Effector CD8-positive, alpha-beta T cell (primary cell): Measurements from ENCODE around the gene CSMD2.

Experiments used
- DNase-seq: peaks from one replicate; lab custom pipeline; 2025; lab: John Stamatoyannopoulos, UW

Gene CSMD2

DNA sequence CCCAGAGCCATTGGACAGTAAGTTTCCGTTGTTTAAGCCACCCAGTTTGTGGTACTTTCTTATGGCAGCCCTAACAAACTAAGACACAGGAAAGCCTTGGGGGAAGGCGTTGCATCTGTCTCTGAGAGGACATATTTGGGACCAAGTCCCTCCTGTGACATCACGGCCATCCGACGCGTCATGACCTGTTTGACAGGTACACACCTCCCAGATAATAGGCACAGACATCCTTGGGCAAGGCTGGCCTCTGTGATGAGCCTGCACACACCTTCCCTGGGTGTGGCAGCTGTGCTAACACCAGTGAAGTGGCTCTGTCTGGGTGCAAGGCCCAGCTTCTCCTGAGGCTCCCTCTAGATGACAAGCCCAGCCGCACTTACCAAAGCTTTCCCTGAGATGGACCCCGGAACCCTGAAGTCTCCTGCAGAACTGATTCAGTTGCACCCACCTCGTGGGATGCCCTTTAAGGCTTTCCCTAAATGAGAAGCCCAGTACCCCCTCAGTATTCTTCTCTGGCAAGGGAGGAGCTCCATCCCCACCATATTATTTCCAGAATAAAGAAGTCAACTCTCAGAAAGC lies 556.1 kb downstream of the CSMD2 start:
- DNase-seq: no peak

DNA sequence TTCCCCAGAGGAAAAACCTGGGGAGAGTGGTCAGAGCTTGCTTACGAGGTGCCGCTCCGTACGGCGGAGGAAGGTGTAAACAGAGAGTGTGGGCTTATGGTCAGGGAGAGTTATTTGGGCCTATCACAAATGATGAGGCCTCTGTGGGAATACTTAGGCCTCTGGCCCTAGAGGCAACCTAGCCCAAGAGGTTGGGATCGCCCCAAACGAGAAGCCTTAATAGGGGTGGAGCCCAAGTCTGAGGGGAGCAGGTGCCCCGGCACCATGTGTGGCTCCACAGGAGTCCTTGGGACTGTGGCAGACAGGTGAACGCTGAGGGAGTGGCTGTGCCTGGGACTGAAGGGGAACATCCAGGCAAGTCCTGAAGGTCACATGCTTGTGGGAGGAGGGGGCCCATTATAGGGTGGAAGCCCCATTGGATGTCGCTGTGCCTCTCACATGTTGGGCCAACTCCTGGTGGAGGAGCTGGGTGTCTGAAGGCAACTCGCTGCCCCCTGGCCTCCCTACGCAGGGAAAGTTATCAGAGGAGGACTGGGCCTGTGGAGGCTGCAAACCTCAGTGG lies 557.5 kb downstream of the CSMD2 start:
- no peak for DNase-seq

DNA sequence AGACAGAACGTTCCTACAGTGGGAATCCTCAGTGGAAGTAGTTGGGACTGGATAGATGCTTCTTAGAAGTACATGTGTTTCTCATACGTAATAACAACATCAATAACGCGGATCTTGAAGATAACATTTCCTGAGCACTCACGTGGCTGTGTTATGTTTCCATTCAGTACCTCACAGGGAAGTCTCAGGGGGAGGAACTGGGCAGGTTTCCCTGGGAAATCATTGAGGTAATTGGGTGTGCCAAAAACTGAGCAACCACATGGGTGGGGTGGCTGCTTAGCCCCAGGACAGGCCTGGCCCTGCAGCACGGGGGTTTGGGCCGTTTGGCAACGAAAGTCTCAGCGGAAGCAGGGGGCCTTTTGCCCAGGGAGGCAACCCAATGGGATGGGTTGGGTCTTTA lies 558.8 kb downstream of the CSMD2 start:
- no peak for DNase-seq

DNA sequence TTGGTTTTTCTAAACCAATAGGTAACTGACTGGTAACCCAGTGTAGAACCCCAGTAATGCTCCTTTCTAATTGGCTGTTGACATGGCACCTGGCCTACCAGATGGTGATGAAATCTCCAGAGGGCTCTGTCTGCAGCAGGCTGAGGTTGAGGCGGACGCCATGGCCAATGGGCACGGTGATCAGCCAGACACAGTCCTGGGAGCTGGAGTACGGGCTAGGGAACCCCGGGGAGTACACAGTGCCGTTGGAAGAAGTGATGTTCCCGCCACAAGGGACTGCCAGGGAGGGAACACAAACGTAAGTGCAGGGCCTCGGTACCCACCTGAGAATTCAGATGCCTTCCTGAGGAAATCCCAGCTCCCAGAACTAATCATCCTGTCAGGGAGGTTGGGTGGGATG lies 562.8 kb downstream of the CSMD2 start:
- no peak for DNase-seq

DNA sequence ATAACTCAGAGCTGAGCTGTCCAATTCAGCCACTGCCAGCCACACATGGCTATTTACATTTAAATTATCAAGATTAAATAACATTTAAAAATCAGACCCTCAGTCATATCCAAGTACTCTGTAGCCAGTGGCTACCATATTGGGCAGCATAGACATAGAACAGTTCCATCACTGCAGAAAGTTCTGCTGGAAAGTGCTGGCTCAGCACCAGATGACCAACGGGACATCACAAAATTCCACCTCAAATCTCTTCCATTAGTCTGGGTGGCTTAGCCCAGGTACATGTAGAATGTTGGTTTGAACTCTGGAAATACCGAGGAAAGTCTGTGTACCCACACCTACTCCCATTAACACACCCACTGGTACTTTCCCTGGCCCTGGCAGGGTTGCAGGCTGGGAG lies 563.3 kb downstream of the CSMD2 start:
- DNase-seq: no peak

DNA sequence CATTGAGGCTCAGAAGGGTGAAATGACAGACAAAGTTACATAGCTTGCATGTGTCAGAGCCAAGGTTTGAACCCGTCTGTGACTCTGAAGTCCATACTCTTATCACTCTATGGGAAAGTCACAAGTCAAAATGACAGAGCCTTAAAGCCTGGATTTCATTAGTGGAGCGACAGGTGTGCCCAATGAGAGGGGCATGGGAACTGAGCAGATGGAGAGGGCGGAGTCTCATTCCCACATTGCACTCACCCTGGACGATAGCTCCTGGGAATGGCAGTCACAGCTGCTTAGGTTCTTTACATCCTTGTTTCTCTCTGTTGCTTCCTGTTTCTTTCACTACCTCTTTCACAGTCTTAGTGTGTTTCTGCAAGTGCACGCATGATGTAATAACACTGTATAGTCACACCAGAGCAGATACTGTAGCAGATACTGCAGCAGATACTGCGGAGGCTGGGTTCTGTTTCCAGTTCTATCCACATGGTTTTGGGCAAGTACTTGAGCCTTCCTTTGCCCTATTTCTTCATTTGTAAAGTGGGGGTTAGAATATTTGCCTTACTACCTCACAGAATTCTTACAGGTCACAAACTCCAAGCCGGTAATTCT lies 565.4 kb downstream of the CSMD2 start:
- no peak for DNase-seq

DNA sequence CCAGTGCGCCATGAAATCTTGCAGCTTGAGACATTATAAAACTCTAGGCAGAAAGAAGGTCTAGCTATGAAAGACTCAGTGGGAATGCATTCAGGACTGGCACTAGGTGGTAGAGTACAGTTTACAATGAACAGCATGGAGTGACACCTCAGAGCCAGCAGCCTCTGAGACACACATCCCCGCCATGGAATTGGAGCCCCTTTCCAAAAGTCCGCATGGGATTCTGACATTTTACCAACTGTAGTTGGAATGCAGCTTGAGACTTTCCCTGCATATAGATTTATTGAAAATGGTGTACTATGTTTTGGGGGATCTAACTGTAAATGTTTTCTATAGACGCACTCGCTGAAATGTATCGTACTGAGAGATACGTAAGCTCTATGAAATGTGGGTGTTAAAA lies 576.3 kb downstream of the CSMD2 start:
- no peak for DNase-seq

DNA sequence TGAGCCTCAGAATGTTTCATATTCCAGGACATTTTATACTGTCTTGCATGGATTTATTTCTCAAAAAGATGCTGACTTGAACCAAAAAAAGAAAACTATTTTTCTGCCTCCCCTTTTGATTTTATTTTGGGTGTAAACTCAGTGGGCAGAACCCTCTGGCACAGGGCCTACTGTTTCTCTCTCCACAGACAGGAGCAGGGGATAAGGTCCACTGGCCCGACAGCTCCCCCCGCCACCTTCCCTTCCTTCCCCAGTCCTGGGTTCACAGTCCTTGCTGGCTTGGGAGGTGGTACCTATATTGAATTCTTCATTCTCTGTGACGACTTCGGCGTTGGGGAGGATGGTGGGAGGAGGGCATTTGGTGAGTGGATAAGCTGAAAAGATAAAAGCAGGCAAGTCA lies 578.2 kb downstream of the CSMD2 start:
- no peak for DNase-seq

DNA sequence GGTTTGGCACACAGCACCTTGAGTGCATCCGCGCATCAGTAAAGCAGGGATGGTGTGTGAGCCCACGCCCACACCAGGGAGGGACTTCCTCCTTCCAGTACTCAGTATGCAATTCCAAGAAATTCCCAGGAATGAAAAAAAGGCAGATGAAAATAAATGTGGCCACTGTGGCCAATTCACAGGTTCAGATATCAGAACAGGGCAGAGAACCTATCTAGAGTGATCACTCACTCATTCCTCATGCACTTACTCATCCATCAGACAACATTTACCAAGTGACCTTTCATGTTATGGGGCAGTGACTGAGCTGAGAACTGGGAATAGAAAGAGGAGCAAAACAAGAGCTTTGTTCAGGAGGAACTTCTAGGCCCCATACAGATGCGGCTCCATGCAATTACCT lies 578.9 kb downstream of the CSMD2 start:
- no peak for DNase-seq

DNA sequence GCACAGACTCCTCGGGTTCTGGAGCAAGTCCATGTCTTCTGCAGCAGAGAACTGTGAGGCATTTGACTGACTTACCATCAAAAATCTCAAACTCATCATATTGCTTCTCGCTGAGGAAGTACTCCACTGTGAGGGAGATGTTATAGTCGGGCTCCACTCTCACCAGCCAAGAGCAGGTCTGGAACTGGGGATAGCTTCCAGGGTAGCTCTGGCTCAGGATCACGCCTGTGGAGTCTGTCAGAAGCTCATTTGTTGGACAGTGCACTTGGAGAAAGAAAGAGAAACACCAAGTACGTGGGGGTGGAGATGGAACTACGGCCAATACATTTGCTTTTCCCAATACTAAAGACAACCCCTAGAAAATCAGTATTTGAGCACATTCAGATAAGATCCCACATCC lies 581.5 kb downstream of the CSMD2 start:
- no peak for DNase-seq

DNA sequence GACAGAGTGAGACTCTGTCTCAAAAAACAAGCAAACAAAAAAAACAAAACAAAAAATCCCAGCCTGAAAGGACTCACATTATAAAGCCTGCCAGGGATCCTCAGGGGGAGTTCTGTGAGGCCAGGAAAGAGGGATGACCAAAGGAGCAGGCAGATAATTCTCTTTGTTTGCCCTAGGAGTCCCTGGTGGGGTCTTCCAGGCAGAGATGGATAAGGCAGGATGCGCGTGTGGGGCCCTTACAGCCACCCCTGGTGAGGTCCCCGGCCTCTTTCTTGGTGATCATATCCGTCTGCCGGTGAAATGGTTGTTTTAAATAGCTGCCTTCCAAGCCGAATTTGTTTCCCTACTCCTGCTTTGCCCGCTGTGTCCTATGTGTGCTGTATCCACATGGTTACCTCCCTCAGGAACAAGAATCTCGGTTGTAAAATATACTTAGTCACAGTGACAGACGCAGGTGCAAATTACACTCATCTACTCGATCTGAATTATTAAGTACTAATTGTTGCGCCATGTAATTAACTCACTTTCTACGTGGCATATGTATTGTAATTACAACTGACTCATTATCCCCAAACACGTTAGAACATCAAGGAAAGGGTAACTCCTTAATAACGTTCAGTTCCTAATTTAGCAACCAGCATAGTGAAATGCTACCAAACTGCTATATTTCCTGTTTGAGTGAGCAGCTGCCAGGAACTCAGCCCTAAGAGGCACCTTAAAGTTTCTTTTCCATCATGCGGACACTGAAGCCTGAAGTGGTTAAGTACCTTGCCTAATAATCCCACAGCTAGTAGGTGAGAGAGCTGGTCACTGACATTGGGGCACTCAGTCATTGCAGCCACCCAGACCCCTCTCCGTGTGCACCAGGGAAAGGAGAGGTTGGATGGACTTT lies 586.2 kb downstream of the CSMD2 start:
- DNase-seq: no peak

DNA sequence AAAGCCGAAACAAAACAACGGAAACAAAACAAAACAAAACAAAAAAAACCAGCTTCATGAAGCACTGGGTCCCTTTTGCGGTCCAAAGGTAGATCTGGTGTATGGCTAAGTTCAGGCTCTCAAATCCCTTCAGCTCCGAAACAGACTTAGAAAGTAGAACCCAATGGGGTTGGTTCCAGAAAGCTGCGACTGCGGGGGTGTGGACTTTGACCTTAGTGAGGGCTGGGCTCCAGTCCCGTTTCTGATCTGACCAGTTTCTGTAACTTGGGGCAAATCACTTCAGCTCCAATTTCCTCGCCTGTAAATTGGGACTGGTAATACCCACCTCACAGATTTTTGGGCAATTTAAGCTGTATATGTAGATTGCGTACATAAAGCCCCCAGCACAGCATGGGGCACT lies 587.4 kb downstream of the CSMD2 start:
- DNase-seq: no peak

DNA sequence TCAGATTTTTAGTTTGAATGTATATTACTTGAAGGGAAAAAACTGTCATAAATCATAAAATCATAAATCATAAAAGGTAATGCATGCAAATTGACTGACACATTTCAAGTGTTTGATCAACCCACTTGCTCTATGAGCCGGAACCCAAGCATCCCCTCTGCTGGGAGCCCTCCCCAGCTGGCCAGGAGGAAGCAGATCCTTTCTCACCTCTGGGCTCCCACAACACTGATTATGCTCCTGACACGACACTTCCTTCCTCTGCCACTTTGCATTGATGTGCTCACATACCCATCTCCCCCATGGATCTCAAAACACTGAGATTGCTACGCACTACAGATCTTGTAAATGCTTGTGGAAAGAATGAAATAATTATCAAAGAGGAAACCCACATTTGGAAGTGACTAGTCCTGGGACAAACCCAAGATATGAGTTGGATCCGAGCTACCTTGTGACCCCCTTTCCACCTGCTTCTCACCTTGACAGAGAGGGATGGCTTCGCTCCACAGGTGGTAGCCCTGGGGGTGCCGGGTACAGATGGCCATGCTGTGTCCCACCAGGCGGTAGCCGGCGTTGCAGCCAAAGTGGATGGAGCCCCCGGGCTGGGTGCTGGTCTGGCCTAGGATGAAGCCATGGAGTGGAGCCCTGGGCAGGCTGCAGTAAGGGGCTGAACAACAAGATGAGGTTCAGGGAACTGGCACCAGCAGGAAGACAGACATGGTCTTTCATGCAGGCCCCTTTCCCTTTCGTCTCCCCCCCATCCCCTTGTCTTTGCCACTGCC lies 588.0 kb downstream of the CSMD2 start:
- DNase-seq: no peak

DNA sequence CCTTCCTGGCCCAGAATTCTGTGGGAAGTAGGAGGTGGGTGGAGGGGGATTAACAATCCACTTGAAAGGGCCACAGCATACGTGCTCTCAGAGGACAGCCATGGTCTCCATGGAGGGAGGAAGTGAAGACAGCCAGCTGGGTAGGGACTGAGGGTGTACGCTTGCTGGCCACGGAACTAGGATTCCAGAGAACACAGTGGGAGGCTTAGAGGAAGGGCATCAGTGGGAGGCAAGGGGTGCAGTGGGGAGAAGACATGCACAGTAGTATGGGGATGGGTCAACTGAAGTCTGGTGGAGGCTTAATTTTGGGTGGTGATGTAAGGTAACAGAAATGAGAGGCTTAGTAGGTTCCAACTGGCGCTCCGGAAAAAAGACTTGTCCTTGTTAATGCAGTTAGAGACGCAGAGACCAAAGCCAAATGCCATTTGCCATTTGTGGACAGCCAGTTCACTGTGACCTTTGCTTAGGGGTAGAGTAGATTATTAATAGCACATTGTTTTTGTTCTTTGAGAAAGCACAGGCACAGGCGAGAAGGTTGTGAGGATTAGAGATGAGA lies 589.6 kb downstream of the CSMD2 start:
- no peak for DNase-seq

DNA sequence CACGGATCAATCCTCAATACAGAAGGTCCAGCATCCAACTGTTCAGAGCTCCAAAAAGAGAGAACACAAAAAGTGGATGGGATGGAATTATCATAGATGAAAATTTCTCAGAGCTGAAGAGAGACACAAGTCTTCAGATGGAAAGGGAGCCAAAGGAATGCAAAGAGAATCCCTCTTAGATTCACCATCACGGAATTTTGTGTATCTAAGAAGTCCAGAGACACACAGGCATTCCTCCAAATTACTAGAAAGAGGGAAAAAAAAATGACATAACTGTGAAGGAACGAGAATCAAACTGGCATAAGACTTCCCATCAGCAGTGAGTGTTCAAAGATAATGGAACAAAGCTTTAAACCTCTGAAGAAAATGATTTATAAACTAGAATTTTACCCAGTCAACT lies 591.4 kb downstream of the CSMD2 start:
- no peak for DNase-seq

DNA sequence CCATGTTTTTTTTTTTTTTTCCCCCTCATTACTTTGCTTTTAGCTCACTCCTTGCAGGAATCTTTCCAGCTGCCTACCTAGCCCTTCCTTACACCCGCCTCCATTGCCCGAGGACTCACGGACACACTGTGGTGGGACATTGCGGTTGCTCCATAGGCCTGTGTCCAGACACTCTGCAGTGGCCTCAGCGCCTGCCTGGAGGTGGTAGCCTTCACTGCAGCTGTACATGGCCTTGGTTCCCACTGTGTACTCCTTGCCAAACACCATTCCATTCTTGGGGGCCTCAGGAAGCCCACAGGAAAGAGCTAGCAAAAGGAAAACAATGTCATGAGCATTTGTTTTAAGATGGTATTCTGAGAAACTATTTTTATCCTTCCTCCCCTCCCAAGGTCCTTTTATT lies 592.6 kb downstream of the CSMD2 start:
- DNase-seq: no peak

DNA sequence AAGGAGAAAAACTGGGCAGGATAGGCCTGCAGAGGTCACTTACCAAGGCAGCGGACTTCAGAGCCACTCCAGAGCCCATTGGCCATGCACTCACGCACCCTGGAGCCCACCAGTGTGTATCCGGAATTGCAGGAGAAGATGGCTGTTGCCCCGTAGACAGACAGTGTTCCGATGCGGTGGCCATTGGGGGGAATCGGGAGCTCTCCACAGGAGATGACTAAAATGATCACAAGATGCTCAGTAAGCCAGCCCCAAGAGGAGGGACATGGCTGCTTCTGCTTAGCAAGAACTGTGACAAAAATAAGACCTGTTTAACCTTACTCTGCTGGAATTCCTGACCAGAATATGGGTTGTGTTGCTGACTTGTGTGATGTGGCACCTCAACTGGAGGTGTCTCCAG lies 595.7 kb downstream of the CSMD2 start:
- DNase-seq: no peak

DNA sequence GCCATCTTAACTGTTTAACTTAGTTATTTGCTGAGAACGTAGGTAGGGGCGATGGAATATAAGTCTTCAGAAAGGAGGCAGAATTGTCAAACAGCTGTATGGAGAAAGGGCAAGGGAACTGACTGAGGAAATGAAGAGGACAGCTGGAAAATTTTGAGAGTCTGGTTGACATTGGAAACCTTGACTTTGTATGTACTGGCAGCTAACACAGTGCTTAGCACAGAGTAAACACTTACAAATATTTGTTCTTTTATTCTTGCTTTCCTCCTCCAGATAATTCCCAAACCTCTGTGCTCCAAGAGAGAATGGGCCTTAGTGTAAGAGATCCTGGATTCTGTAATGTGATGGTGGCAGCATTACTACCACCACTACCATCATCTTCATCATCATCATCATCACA lies 601.3 kb downstream of the CSMD2 start:
- no peak for DNase-seq

DNA sequence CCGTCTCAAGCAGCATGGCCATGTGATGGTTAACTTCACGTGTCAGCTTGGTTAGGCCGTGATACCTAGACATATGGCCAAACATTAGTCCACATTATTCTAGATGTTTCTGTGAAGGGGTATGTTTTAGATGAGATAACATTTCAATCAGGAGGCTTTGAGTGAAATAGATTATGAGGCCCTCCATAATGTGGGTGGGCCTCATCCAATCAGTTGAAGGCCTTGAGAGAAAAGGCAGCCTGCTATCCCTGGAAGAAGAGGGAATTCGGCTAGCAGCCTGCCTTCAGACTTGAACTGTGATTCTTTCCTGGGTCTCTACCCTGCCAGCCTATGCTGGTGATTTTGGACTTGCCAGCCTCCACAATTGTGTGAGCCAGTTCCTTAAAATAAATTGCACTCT lies 602.5 kb downstream of the CSMD2 start:
- no peak for DNase-seq

DNA sequence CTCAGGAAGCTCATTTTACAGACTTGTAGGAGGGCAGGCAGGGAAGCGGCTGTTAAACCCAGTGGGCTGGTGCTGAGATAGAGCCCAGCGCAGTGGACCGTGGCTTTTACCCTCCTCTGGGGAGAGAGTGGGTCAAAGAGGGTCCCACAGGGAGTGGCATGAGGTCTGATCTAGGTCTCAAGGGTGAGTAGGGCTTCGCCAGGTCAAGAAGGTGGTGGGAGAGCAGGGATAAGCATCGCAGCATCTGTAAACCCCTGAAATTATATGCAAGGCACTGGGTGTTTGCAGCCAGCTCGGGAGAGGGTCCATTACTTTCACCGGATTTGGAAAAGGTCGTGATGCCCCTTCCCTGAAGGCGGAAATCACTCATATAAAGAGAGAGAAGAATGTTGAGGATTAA lies 603.5 kb downstream of the CSMD2 start:
- DNase-seq: no peak

DNA sequence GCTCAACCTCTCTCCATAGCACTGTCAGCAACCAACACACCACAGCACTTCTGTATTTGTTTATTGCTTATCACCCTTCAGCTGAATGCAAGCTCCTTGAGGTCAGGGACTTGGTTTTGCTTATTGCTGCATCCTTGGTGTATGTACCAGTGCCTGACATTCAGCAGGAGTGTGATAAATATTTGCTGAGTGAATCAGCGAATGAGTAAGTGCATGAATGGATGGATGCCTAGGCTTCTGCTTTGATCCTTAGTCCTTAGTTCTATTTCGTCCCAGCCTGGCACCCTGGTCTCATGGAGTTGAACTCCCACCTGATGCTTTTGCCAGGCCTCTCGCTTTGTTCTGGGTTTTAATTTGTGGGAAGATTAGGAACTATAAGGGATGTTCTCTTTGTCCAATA lies 604.4 kb downstream of the CSMD2 start:
- no peak for DNase-seq

DNA sequence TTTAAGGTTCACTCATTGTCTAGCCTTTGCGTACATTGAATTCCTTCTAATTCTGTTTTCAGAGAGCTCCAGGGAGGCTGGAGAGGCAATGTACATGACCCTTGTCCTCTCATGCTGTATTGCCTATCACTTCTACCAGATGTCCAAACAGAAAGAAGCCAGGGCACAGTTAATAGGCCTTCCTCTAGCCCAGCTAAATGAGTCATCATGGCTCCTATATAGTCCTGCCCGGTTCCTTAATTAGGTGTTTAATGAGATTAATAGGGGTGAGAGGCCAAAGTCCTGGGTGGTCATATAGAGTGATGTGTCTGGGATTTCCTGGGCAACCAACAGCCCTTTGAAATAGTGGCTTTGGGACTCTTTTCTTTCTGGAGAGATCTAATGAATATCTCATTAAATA lies 616.3 kb downstream of the CSMD2 start:
- no peak for DNase-seq
